NCI-H2171 (cell line): ENCODE data around the gene OR10A2.
"Not testable (repeated sequence)": the region's sequence is repeated elsewhere in the genome, so short reads cannot be mapped to it uniquely, and the experiment has no call there.

Experiments used
- DNase-seq: peaks from one replicate; lab custom pipeline; 2025; lab: John Stamatoyannopoulos, UW

The OR10A2 gene

DNA sequence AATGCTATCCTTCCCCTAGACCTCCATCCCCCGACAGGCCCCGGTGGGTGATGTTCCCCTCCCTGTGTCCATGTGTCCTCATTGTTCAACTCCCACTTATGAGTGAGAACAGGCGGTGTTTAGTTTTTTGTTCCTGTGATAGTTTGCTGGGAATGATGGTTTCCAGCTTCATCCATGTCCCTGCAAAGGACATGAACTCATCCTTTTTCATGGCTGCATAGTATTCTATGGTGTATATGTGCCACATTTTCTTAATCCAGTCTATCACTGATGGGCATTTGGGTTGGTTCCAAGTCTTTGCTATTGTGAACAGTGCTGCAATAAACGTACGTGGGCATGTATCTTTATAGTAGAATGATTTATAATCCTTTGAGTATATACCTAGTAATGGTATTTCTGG, 24.9 kb downstream of the OR10A2 start:
- not testable (repeated sequence) for DNase-seq

DNA sequence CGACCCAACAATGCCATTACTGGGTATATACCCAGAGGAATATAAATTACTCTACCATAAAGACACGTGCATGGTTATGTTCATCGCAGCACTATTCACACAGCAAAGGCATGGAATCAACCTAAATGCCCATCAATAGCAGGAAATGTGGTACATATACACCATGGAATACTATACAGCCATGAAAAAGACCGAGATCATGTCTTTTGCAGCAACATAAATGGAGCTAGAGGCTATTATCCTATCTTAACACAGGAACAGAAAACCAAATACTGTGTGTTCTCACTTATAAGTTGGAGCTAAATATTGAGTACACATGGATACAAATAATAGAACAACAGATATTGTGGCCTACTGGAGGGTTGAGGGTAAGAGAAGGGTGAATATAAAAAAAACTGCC, 26.0 kb downstream of the OR10A2 start:
- DNase-seq, result no peak

DNA sequence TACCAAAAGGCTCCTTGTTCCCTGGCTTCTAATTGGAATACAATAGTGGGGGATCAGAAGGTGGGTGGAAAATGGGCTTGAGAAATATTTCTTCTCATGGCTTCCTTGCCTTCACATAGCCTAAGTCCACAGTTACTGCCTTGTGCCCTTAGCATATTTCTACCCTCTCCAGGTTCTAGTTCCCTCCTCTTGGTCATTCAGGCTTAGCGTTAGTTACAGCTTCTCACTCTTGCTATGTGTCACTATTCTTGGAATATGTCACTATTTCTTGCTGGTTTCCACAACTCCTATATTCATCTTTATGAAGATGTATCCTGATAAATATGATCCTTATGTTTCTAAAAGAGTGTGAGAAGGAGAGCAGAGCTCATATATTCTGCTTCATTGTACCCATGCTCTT, 27.0 kb downstream of the OR10A2 start:
- DNase-seq, result no peak

DNA sequence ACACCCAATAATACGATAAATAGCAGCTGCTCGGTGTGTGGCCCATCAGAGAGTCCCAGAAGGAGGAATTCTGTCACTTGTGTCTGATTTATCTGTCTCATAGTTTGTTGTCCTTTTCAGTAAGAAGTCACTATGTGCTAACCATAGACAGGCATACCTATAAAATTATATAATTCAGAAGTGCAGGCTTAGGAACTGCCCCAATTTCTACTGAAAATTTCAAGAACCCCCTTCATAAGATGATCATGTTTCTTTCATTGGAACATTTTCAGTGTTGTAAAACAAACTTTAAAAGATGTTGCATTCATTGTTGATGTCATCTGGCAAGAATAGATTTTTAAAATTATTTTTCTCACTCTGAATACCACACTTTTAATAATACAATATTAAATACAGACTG, 29.5 kb downstream of the OR10A2 start, which contains the start of gene OR2D2:
OR2D2 (minus strand) TSS at position 101 of the 400 bp plus-strand sequence; CDS start at position 101, 0 bp downstream.
- no peak for DNase-seq

DNA sequence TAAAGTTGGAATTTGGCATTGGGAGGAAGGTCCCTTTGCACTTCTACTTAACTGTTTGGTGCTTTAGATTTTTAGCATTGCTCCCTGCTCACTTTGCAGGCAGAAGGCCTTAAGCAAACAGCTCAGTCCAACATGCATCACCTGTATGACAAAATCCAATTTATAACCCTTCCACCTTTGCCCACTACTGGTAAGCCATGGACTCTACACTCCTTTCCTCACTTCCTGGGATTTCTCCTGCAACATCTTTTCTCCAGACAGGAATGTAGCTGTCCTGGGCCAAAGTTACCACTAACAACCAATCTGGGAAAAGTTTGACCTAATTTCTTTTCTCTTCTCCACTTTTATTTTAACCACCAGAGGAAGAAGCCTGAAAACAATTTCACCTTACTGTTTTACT, 31.2 kb downstream of the OR10A2 start:
- no peak for DNase-seq

DNA sequence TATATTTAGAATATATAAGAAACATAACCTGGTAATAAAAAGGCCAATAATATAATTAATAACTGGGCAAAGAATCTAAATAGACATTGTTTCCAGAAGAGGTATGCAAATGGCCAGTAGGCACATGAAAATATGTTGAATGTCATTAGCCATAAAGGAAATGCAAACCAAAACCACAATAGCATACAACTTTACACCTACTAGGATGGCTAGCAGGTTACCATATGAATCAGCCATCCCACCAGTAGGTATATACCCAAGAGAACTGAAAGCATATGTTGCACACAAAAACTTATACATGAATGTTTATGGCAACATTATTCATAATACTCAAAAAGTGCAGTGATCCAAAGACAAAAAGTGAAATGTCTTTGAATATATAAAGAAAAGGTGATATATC, 32.2 kb downstream of the OR10A2 start:
- DNase-seq, result no peak

DNA sequence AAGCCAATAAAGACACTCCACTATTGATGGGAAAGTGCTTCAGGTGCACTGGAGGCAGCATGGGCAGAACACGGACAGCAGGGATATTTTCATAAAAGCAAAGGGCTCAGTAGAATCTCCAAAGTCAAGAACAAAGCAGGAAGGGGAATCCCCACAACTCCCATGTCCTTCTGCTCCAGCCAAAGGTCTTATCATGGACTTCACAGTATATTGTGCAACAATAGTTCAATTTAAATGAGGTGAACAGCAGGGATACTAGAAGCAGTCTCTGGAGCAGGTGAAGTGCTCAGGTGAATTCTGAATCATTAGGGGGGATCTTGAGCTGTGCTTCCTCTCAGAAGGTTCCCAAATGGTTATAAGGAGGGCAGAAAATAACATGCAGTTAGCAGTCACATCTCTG, 36.1 kb downstream of the OR10A2 start:
- DNase-seq, result no peak

DNA sequence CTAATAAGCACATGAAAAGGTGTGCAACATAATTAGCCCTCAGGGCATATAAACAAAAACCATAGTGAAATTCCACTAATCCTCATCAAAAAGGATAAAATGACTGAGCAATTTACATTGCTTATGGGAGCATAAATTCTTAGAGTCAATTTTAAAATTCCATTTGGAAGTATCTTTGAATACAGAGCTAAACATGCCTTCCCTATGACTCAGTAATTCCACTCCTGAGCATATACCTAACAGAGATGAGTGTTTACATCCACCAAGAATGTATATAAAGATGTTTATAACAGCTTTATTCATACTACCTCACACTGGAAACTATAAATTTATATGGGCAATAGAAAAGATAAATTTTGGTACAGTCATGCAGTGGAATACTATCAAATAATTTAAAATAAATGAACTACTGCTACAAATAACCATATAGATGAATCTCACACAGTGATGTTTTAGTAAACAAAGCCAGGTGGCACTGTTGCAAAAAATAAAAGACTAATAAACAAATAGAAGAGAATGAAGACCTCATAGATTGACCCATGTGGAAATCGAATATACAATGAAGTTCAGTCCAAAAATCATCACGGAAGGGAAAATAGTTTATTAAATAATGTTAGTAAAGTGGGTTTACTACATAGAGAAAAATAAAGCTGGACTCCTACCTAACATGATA, 37.6 kb downstream of the OR10A2 start:
- DNase-seq, result no peak

DNA sequence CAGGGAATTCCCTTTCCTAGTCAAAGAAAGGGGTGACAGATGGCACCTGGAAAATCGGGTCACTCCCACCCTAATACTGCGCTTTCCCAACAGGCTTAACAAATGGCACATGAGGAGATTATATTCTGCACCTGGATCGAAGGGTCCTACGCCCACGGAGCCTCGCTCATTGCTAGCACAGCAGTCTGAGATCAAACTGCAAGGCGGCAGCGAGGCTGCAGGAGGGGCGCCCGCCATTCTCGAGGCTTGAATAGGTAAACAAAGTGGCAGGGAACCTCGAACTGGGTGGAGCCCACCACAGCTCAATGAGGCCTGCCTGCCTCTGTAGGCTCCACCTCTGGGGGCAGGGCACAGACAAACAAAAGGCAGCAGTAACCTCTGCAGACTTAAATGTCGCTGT, 41.9 kb downstream of the OR10A2 start:
- not testable (repeated sequence) for DNase-seq

DNA sequence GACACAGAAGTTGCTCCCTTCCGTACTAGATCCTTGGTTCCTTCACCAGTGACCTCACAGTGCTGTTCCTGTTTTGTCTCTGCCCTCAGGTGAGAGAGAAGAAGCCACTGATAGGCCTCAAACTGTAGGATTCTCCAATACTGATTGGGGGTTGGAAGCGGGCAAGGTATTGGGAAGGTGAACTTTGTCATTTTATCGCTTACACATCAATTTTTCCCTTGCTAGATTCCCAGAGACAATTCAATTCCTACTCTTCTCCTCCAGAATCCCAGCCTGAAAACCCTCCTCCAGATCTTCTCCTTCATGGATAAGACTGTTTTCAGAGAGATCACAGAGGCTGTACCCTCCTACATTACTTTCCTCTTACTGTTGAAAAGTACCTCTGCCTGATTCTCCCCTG, 48.5 kb downstream of the OR10A2 start:
- no peak for DNase-seq

DNA sequence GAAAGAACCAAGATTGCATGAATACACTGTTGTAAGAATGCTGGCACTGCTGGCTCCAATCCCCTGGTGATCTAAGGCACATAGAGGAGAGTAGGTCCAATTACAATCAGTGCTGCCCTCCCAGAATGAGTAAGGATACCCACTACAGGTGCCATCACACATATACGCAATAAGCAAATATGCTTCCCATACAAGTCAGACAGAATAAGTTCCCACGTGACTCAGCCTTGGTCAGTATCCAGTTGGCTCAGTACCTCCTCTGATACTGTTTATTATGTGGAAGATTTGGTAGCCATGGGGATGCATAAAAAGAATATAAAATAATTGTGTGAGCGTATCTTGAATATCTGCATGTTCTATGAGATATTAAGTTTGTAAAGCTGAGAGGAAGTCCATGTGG, 49.1 kb downstream of the OR10A2 start:
- no peak for DNase-seq

DNA sequence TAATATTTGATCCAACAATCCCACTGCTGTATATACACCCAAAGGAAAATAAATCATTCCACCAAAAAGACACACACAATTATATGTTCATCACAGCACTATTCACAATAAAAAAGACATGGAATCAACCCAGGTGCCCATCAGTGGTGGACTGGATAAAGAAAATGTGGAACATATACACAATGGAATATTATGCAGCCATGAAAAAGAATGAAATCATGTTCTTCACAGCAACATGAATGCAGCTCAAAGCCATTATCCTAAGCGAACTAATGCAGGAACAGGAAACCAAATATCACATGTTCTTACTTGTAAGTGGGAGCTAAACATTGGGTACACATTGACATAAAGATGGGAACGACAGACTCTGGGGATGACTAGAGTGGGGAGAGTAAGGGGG, 56.8 kb downstream of the OR10A2 start:
- no peak for DNase-seq

DNA sequence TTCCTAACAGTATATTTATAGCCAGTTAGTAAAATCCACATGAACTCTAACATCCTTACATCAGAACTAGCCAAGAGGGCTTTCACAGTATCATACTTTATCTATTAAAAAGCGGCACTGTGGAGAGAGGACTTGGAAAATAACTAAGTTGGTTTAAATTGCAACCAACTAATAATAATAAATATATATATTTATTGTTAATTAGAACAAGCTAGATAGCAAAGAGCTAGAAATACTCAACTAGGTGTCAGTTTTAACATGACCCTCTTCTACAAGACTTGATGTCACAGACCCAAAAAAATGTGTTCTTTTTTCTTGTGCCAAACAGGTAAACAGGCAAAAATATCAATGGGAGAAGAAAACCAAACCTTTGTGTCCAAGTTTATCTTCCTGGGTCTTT, 57.8 kb downstream of the OR10A2 start, which contains the start of gene OR2D3:
OR2D3 (plus strand) TSS at position 301 of the 400 bp plus-strand sequence; CDS start at position 301, 0 bp downstream.
- DNase-seq, result no peak
